ENCODE data around the gene PXDN. TPM values are rescaled to one million over a fixed set of nuclear protein-coding genes. Genes with fewer than 3 reads are reported as not detected.
"Not testable (repeated sequence)": the region's sequence is repeated elsewhere in the genome, so short reads cannot be mapped to it uniquely, and the experiment has no call there.

Gene PXDN
- total and polyA plus RNA-seq, 11 donors = 5.9 to 83.7 (median 28.2) TPM

DNA sequence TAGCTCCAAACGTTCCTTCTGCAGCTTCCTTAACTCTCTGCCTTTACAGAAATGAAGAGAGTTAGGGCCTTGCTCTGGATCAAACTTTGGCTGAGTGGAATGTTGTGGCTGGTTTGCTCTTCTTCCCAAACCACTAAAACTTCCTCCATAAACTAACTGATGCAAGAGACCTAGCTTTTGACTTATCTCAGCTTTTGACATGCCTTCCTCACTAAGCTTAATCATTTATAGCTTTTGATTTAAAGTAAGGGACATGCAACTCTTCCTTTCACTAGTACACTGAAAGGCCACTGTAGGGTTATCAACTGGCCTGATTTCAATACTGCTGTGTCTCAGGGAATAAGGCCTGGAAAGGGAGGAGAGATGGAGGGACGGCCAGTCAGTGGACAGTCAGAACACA, 8.3 kb downstream of the PXDN start:
- H3K27ac ChIP-seq = peak overlapping the region in 1 of 12 donors; percentile 98
- no peak for ATAC-seq
- intact Hi-C loops (cut with DNase I) = no loop called here
- TF ChIP-seq, protein P1, sequence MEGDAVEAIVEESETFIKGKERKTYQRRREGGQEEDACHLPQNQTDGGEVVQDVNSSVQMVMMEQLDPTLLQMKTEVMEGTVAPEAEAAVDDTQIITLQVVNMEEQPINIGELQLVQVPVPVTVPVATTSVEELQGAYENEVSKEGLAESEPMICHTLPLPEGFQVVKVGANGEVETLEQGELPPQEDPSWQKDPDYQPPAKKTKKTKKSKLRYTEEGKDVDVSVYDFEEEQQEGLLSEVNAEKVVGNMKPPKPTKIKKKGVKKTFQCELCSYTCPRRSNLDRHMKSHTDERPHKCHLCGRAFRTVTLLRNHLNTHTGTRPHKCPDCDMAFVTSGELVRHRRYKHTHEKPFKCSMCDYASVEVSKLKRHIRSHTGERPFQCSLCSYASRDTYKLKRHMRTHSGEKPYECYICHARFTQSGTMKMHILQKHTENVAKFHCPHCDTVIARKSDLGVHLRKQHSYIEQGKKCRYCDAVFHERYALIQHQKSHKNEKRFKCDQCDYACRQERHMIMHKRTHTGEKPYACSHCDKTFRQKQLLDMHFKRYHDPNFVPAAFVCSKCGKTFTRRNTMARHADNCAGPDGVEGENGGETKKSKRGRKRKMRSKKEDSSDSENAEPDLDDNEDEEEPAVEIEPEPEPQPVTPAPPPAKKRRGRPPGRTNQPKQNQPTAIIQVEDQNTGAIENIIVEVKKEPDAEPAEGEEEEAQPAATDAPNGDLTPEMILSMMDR (IDR thresholded peaks at IDR 0.05) = no peak
- TF ChIP-seq POLR2A (IDR thresholded peaks at IDR 0.05) = no peak
- WGBS, 4 donors = 55 to 75% (median 68%) methylated on average over 2 of the region's 2 CpGs
- no peaks in the 10 kb centered on the region for H3K27me3 ChIP-seq
- no peaks in the 10 kb centered on the region for H3K36me3 ChIP-seq
- no peak overlapping the region for H3K4me3 ChIP-seq
- H3K4me1 ChIP-seq = peaks cover 0 to 69% (median 38%) of the 10 kb centered on the region in 12 donors
- DNase-seq = no peak
- H3K9me3 ChIP-seq = peaks cover 0 to 14% (median 0%) of the 10 kb centered on the region in 12 donors

DNA sequence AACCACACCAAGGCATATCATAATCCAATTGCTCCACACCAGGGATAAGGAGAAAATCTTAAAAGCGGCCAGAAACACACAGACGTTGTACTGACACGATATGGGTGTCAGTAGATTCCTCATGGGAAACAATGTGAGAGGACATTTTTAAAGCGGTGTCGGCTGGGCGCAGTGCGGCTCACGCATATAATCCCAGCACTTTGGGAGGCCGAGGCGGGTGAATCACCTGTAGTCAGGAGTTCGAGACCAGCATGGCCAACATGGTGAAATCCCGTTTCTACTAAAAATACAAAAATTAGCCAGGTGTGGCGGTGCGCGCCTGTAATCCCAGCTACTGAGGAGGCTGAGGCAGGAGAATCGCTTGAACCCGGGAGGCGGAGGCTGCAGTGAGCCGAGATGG, 11.0 kb downstream of the PXDN start:
- intact Hi-C loops (cut with DNase I) = loop anchor here in 1 of 10 donors (2.0 kb wide), 1 partner anchor 16 kb away; no protein-coding TSS in a partner anchor
- H3K4me3 ChIP-seq, H3K27me3 ChIP-seq, ATAC-seq, H3K36me3 ChIP-seq: not testable (repeated sequence)
- Histone ChIP-seq H3K27ac (peak overlapping the region in 1 of 12 donors; percentile 88), H3K9me3 (peaks cover 0 to 14% (median 0%) of the 10 kb centered on the region in 12 donors), H3K4me1 (peaks cover 6 to 69% (median 44%) of the 10 kb centered on the region in 12 donors)
- 95 to 98% (median 96%) methylated on average over 19 of the region's 19 CpGs for WGBS, 4 donors
- DNase-seq = peak in 1 of 5 donors; percentile 23

- H3K27me3 ChIP-seq = no peaks in the 10 kb centered on the region
- peak in 3 of 5 donors; percentile 16 to 43 (median 26) for DNase-seq
- WGBS, 4 donors = 35 to 49% (median 36%) methylated on average over 10 of the region's 10 CpGs
- ATAC-seq = peak in 3 of 4 donors; percentile 29 to 61 (median 58)
- TF ChIP-seq, protein P1 (IDR thresholded peaks at IDR 0.05) = no peak
- TF ChIP-seq POLR2A (IDR thresholded peaks at IDR 0.05) = no peak
- peaks cover 0 to 14% (median 0%) of the 10 kb centered on the region in 12 donors for H3K9me3 ChIP-seq
- peak overlapping the region in 11 of 12 donors; percentile 48 to 88 (median 72) for H3K27ac ChIP-seq
- no peak overlapping the region for H3K4me3 ChIP-seq
- H3K4me1 ChIP-seq = peaks cover 6 to 66% (median 45%) of the 10 kb centered on the region in 12 donors
- intact Hi-C loops (cut with DNase I) = loop anchor here in 1 of 10 donors (2.0 kb wide), 1 partner anchor 15 kb away; no protein-coding TSS in a partner anchor
- no peaks in the 10 kb centered on the region for H3K36me3 ChIP-seq
Measured at GRCh38 chr2:1731963-1732768, 12.1 kb downstream of the PXDN start.

DNA sequence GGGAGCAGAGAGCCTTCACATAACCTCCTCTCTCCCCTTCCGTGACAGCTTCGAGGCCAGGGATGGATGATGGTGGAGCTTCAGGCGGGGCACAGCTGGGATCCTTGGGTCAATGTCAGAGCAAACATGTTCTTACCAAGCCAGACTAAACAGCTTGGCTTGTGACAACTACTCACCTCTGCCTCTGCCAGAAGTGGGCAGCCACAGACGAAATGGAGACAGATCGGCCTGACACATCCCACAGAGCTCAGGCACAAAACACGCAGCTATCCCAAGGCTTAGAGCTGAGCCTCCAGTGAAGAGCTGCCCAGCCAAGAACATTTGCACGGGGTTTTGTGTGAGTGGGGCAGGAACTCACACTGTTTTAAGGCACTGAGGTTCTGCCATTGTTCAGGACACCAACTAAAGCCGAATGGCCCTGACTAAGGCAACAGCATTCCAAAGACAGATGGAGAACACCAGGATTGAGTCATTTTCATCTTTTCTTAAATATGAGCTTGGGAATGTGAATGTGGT, 12.8 kb downstream of the PXDN start:
- Histone ChIP-seq H3K27ac (peak overlapping the region in 11 of 12 donors; percentile 48 to 88 (median 72)), H3K27me3 (no peaks in the 10 kb centered on the region), H3K4me1 (peaks cover 6 to 68% (median 46%) of the 10 kb centered on the region in 12 donors), H3K4me3 (peak overlapping the region in 2 of 12 donors; percentile 4 to 10), H3K9me3 (peaks cover 0 to 14% (median 0%) of the 10 kb centered on the region in 12 donors), H3K36me3 (no peaks in the 10 kb centered on the region)
- intact Hi-C loops (cut with DNase I) = no loop called here
- WGBS, 4 donors = 45 to 57% (median 50%) methylated on average over 8 of the region's 8 CpGs
- peak in 2 of 5 donors; percentile 15 to 55 for DNase-seq
- TF ChIP-seq POLR2A (IDR thresholded peaks at IDR 0.05) = no peak
- TF ChIP-seq, protein P1 (IDR thresholded peaks at IDR 0.05) = no peak
- ATAC-seq = peak; percentile 11 to 70 (median 48)

Data from heart left ventricle (tissue), 16 donors.